Mammary epithelial cell (primary cell): ENCODE results near the gene CDK15.

ENCODE experiments used
- CTCF ChIP-seq, 2 donors: IDR thresholded peaks in 1 of 2; conservative IDR thresholded peaks in 1 of 2; 2 replicates each; pipeline ENCODE4 v1.5.1; 2011 to 2012; ENCODE audit warnings: inconsistent platforms in 2 of 2, low read length in 2 of 2, mild to moderate bottlenecking in 2 of 2, control low read depth in 1 of 2, low read depth in 1 of 2; ENCODE audit not compliant: insufficient read depth in 1 of 2; ENCODE audit errors: extremely low read depth in 1 of 2
- EZH2 ChIP-seq: IDR thresholded peaks from 2 replicates; pipeline ENCODE4 v1.6.1; 2012; ENCODE audit warnings: low read length, inconsistent platforms, borderline replicate concordance

GRCh38 chr2:201768918-201769317 is 37.4 kb upstream of the CDK15 start:
- TF ChIP-seq EZH2 (no peak), CTCF (conservative IDR thresholded peaks at IDR 0.05 in 1 of 2, IDR thresholded peaks at IDR 0.05 in 1 of 2; ENCODE audit: extremely low read depth in 1 of 2, insufficient read depth in 1 of 2, low read depth in 1 of 2, low read length in 2 of 2) (no peak)
